GM18511 (cell line): ENCODE results near the gene PREX1.

Experiments used
- ATAC-seq: cut with Tn5 transposase; IDR thresholded peaks from one replicate; pipeline ENCODE4 v1.9.1; 2021; ENCODE audit warnings: mild to moderate bottlenecking, moderate library complexity; ENCODE audit not compliant: unreplicated experiment

Gene PREX1

GRCh38 chr20:48595495-48596333, 232.1 kb downstream of the PREX1 start:
- no peak for ATAC-seq

GRCh38 chr20:48594533-48594932, 233.3 kb downstream of the PREX1 start:
- ATAC-seq = no peak

GRCh38 chr20:48592107-48592940, 235.5 kb downstream of the PREX1 start:
- ATAC-seq = no peak

- ATAC-seq = no peak
Measured at GRCh38 chr20:48586730-48587129, 241.1 kb downstream of the PREX1 start.

- no peak for ATAC-seq
Measured at GRCh38 chr20:48585061-48585870, 242.5 kb downstream of the PREX1 start.

- no peak for ATAC-seq
Measured at GRCh38 chr20:48584391-48585060, 243.3 kb downstream of the PREX1 start.

- ATAC-seq = no peak
Measured at GRCh38 chr20:48583801-48584200, 244.0 kb downstream of the PREX1 start.

GRCh38 chr20:48583171-48583570, 244.6 kb downstream of the PREX1 start:
- no peak for ATAC-seq

GRCh38 chr20:48582673-48582985, 245.2 kb downstream of the PREX1 start:
- ATAC-seq = no peak

- no peak for ATAC-seq
Measured at GRCh38 chr20:48581167-48581566, 246.6 kb downstream of the PREX1 start.

GRCh38 chr20:48578397-48579098, 249.3 kb downstream of the PREX1 start:
- no peak for ATAC-seq

- no peak for ATAC-seq
Measured at GRCh38 chr20:48577557-48577956, 250.2 kb downstream of the PREX1 start.

GRCh38 chr20:48574383-48574782, 253.4 kb downstream of the PREX1 start:
- no peak for ATAC-seq
